GM12875 (cell line): ENCODE data around the gene EXOG.

Experiments
- H3K4me3 ChIP-seq: one replicate; pipeline ENCODE4 v1.5.1; 2011; ENCODE audit warnings: low read depth, low read length, control low read depth
- CTCF ChIP-seq: IDR thresholded peaks from 2 replicates; pipeline ENCODE4 v1.5.1; 2011; ENCODE audit warnings: low read depth, mild to moderate bottlenecking, control low read depth, inconsistent platforms, low read length, moderate library complexity, borderline replicate concordance; ENCODE audit not compliant: insufficient read depth

The EXOG gene

GRCh38 chr3:38489766-38490165, 6.4 kb upstream of the EXOG start:
- TF ChIP-seq CTCF = no peak
- H3K4me3 ChIP-seq = no peak overlapping the region

- TF ChIP-seq CTCF = no peak
- H3K4me3 ChIP-seq = no peak overlapping the region
Measured at GRCh38 chr3:38490281-38491030, 5.7 kb upstream of the EXOG start.

GRCh38 chr3:38491215-38491614, 4.9 kb upstream of the EXOG start:
- H3K4me3 ChIP-seq = no peak overlapping the region
- no peak for TF ChIP-seq CTCF

GRCh38 chr3:38493031-38493430, 3.1 kb upstream of the EXOG start:
- H3K4me3 ChIP-seq = no peak overlapping the region
- TF ChIP-seq CTCF = no peak

- no peak for TF ChIP-seq CTCF
- H3K4me3 ChIP-seq = peak overlapping the region; percentile 88
Measured at GRCh38 chr3:38497031-38497430, 891 bp downstream of the EXOG start.

- no peak overlapping the region for H3K4me3 ChIP-seq
- TF ChIP-seq CTCF = no peak
Measured at GRCh38 chr3:38500688-38501417, 4.7 kb downstream of the EXOG start.

- TF ChIP-seq CTCF = no peak
Measured at GRCh38 chr3:38507120-38507519, 11.0 kb downstream of the EXOG start.

More at GRCh38 chr3:38507120-38507519, 11.0 kb downstream of the EXOG start:
- H3K4me3 ChIP-seq = no peak overlapping the region
